IMR-90 (cell line): Measurements from ENCODE around the gene CYB561D2. TPM values are rescaled to one million over a fixed set of nuclear protein-coding genes. Genes with fewer than 3 reads are reported as not detected.

Experiments
- ATAC-seq: fragments of 200-7000 bp; cut with Tn5 transposase; 2 replicates; pipeline ENCODE4 v1.9.1; 2020; ENCODE audit warnings: low read depth, mild to moderate bottlenecking, moderate library complexity
- BruUV-seq: library from RNA; stranded (reverse); fragments of 400-500 nt; replicated peaks from 2 replicates; lab custom pipeline; 2021; lab: Mats Ljungman, UMichigan
- CTCF ChIA-PET: fragments of 300-600 bp; formaldehyde crosslinking; extraction: SDS; loops from one replicate; lab custom pipeline; 2021; ENCODE audit warnings: antibody characterized with exemption; lab: Yijun Ruan, JAX
- POLR2A ChIA-PET: fragments of 300-600 bp; sonication (Branson Sonifier 250); formaldehyde crosslinking; loops from one replicate; lab custom pipeline; 2022; ENCODE audit warnings: antibody characterized with exemption; ENCODE audit not compliant: unreplicated experiment; lab: Charles Lee
- DNase-seq: peaks from one replicate; pipeline ENCODE4 v3.0.0; 2013
- H2AFZ ChIP-seq: replicated peaks from 2 replicates; pipeline ENCODE3; 2013; ENCODE audit warnings: low read length, mild to moderate bottlenecking; ENCODE audit not compliant: poor library complexity
- H2AK5ac ChIP-seq: 2 replicates; pipeline ENCODE4 v1.6.1; 2013; ENCODE audit warnings: low read depth, low read length, inconsistent platforms
- H2AK9ac ChIP-seq: replicated peaks from 2 replicates; pipeline ENCODE3; 2013; ENCODE audit warnings: mild to moderate bottlenecking, low read depth, low read length, moderate library complexity; ENCODE audit not compliant: poor library complexity
- H2BK120ac ChIP-seq: 2 replicates; pipeline ENCODE4 v1.6.1; 2013; ENCODE audit warnings: low read depth, low read length, inconsistent platforms
- H2BK15ac ChIP-seq: 3 replicates; pipeline ENCODE4 v1.6.1; 2013; ENCODE audit warnings: low read depth, low read length, inconsistent platforms
- H2BK20ac ChIP-seq: 2 replicates; pipeline ENCODE4 v1.6.1; 2013; ENCODE audit warnings: low read depth, mild to moderate bottlenecking, inconsistent platforms, low read length, moderate library complexity
- H2BK5ac ChIP-seq: 2 replicates; pipeline ENCODE4 v1.6.1; 2013; ENCODE audit warnings: mild to moderate bottlenecking, low read depth, low read length, inconsistent platforms; ENCODE audit not compliant: poor library complexity, severe bottlenecking
- H3K14ac ChIP-seq: replicated peaks from 2 replicates; pipeline ENCODE4 v1.6.1; 2013; ENCODE audit warnings: low read depth, low read length, inconsistent platforms
- H3K18ac ChIP-seq: 2 replicates; pipeline ENCODE4 v1.6.1; 2013; ENCODE audit warnings: low read depth, low read length, control low read depth
- H3K23ac ChIP-seq: 2 replicates; pipeline ENCODE4 v1.6.1; 2013; ENCODE audit warnings: low read depth, low read length, inconsistent platforms
- H3K27ac ChIP-seq: 2 replicates; pipeline ENCODE4 v1.5.1; 2013; ENCODE audit warnings: mild to moderate bottlenecking, control low read depth, low read length; ENCODE audit not compliant: insufficient read depth
- H3K27me3 ChIP-seq: 2 replicates; pipeline ENCODE4 v1.6.1; 2013; ENCODE audit warnings: low read length; ENCODE audit not compliant: control insufficient read depth, insufficient read depth
- H3K36me3 ChIP-seq: 2 replicates; pipeline ENCODE4 v1.6.1; 2013; ENCODE audit warnings: low read length, mixed read lengths; ENCODE audit not compliant: control insufficient read depth, insufficient read depth
- H3K4ac ChIP-seq: 2 replicates; pipeline ENCODE4 v1.6.1; 2013; ENCODE audit warnings: low read depth, low read length, inconsistent platforms
- H3K4me1 ChIP-seq: 2 replicates; pipeline ENCODE4 v1.6.1; 2013; ENCODE audit warnings: low read length, mixed read lengths; ENCODE audit not compliant: control insufficient read depth, insufficient read depth
- H3K4me2 ChIP-seq: 2 replicates; pipeline ENCODE4 v1.6.1; 2013; ENCODE audit warnings: low read depth, mild to moderate bottlenecking, control low read depth, low read length, moderate library complexity
- H3K4me3 ChIP-seq: 2 replicates; pipeline ENCODE4 v1.5.1; 2013; ENCODE audit warnings: low read depth, mild to moderate bottlenecking, control low read depth, low read length, moderate library complexity; ENCODE audit not compliant: insufficient read depth
- H3K56ac ChIP-seq: 2 replicates; pipeline ENCODE4 v1.6.1; 2013; ENCODE audit warnings: low read length, inconsistent platforms; ENCODE audit not compliant: insufficient read depth; ENCODE audit errors: extremely low read depth
- H3K79me1 ChIP-seq, 2 experiments: 2 replicates each; pipeline ENCODE4 v1.6.1; 2013; ENCODE audit warnings: low read length in 2 of 2, inconsistent platforms in 1 of 2, low read depth in 1 of 2
- H3K9ac ChIP-seq: 2 replicates; pipeline ENCODE4 v1.6.1; 2013; ENCODE audit warnings: low read depth, low read length, control low read depth
- H3K9me1 ChIP-seq: 2 replicates; pipeline ENCODE4 v1.6.1; 2013; ENCODE audit warnings: low read length, inconsistent platforms; ENCODE audit not compliant: insufficient read depth
- H3K9me3 ChIP-seq: 2 replicates; pipeline ENCODE4 v1.6.1; 2013; ENCODE audit warnings: low read length; ENCODE audit not compliant: control insufficient read depth, insufficient read depth
- H4K20me1 ChIP-seq: 2 replicates; pipeline ENCODE4 v1.6.1; 2013; ENCODE audit warnings: low read length, inconsistent platforms; ENCODE audit not compliant: insufficient read depth
- H4K5ac ChIP-seq: 2 replicates; pipeline ENCODE4 v1.6.1; 2013; ENCODE audit warnings: mild to moderate bottlenecking, low read depth, low read length, control low read depth
- H4K8ac ChIP-seq, 2 experiments: 2 replicates each; pipeline ENCODE4 v1.6.1; 2013; ENCODE audit warnings: low read depth in 2 of 2, low read length in 2 of 2, control low read depth in 1 of 2, inconsistent platforms in 1 of 2
- H4K91ac ChIP-seq: 2 replicates; pipeline ENCODE4 v1.6.1; 2013; ENCODE audit warnings: low read depth, low read length, inconsistent platforms; ENCODE audit not compliant: insufficient read depth
- MAZ ChIP-seq: IDR thresholded peaks from 2 replicates; pipeline ENCODE4 v1.6.1; 2012; ENCODE audit warnings: low read depth, mild to moderate bottlenecking, low read length, improper control_type of control experiment, moderate library complexity, borderline replicate concordance
- NFE2L2 ChIP-seq: fragments of 150-350 bp; IDR thresholded peaks from 2 replicates; pipeline ENCODE4 v1.6.1; 2016; ENCODE audit warnings: low read depth, mild to moderate bottlenecking, low read length
- SMC3 ChIP-seq: fragments of 150-350 bp; IDR thresholded peaks from 2 replicates; pipeline ENCODE4 v1.6.1; 2016; ENCODE audit warnings: low read depth, mild to moderate bottlenecking, antibody characterized with exemption, low read length, moderate library complexity
- WGBS, 2 experiments: methylation state at CpG; one replicate each; pipeline versions ENCODE4 v1.1.5 to v1.1.7; 2013; ENCODE audit warnings: missing lambda C conversion rate in 2 of 2; ENCODE audit not compliant: insufficient read length in 1 of 2; ENCODE audit errors: extremely low coverage in 2 of 2; 5-methylcytosine and 5-hydroxymethylcytosine counted together
- dilution Hi-C: fragments of 300-500 bp; cut with HindIII; formaldehyde crosslinking; loops from one replicate; pipeline ENCODE4 v1.14.3; 2018; ENCODE audit warnings: low sequenced_read_pairs; ENCODE audit not compliant: unreplicated experiment
- in situ Hi-C: fragments of 300-500 bp; cut with MboI; formaldehyde crosslinking; loops from 3 replicates; pipeline ENCODE4 v1.14.3; 2019; ENCODE audit warnings: low sequenced_read_pairs, inconsistent platforms, mixed read lengths
- intact Hi-C: fragments of 100-400 bp; cut with micrococcal nuclease; formaldehyde crosslinking; loops from 2 replicates; pipeline ENCODE4 v1.10.0; 2022
- polyA plus RNA-seq, 3 experiments: library from polyadenylated mRNA; depleted of rRNA; stranded (reverse); fragments of >200 nt; gene quantifications; 2 replicates each; pipeline ENCODE4 v1.2.3, GENCODE V29; 2012; ENCODE audit warnings: low replicate concordance in 1 of 3
- total RNA-seq: library from RNA; depleted of rRNA; stranded (reverse); fragments of >200 nt; gene quantifications from 2 replicates; pipeline ENCODE4 v1.2.3, GENCODE V29; 2012

The CYB561D2 gene
- total and polyA plus RNA-seq, 2 of the 4 experiments (the other 2 are of a cell fraction) = 29.2 to 31.7 TPM

- Histone ChIP-seq H3K9me1 (no peaks in the 10 kb centered on the region), H2BK20ac (no peak overlapping the region), H4K20me1 (peaks cover 8% of the 10 kb centered on the region), H2AK9ac (no peak overlapping the region), H3K4me1 (peaks cover 16% of the 10 kb centered on the region), H3K9me3 (no peaks in the 10 kb centered on the region), H3K4me3 (no peak overlapping the region), H3K18ac (no peak overlapping the region), H3K9ac (no peak overlapping the region), H3K4me2 (no peak overlapping the region), H4K8ac (no peak overlapping the region), H2AFZ (no peak overlapping the region), H3K27ac (no peak overlapping the region), H3K79me1 (peaks cover 23 to 39% of the 10 kb centered on the region in 2 experiments; a peak in 3 of 4 replicates), H3K56ac (no peak overlapping the region), H2BK15ac (no peak overlapping the region), H3K4ac (no peak overlapping the region), H3K14ac (no peak overlapping the region), H3K27me3 (no peaks in the 10 kb centered on the region), H3K36me3 (peaks cover 22% of the 10 kb centered on the region), H4K91ac (no peak overlapping the region), H2BK120ac (no peak overlapping the region), H3K23ac (no peak overlapping the region), H2BK5ac (no peak overlapping the region), H4K5ac (no peak overlapping the region), H2AK5ac (no peak overlapping the region)
- BruUV-seq = no TSS peak
- TF ChIP-seq MAZ (no peak), NFE2L2 (no peak), SMC3 (no peak)
- ATAC-seq (no peak), DNase-seq (no peak)
- intact Hi-C loops = no loop called here
- in situ Hi-C loops = loop anchor here (25.0 kb wide), 3 partner anchors 1061 to 1836 kb away; partner anchors contain the start of genes ABHD14B, GPR62, MANF and PCBP4
- dilution Hi-C loops = no loop called here
- CTCF ChIA-PET = no interaction called here
- POLR2A ChIA-PET = no interaction called here
- no CpG with 5 or more reads among the region's 8 CpGs for WGBS, 2 experiments
Observed at GRCh38 chr3:50326182-50326541, 24.5 kb upstream of the CYB561D2 start.
